HEK293 (cell line): Measurements from ENCODE around the gene ZNF513.
A peak's percentile ranks its signal among the peaks of the same experiment; 100 is the strongest.

Experiments used
- CTCF ChIA-PET: fragments of 350-600 bp; formaldehyde crosslinking; extraction: SDS; loops from one replicate; lab custom pipeline; 2021; ENCODE audit warnings: antibody characterized with exemption; lab: Yijun Ruan, JAX
- POLR2A ChIA-PET: fragments of 300-600 bp; formaldehyde crosslinking; extraction: SDS; loops from one replicate; lab custom pipeline; 2020; ENCODE audit warnings: antibody characterized with exemption, inconsistent platforms; lab: Yijun Ruan, JAX
- H3K27ac ChIP-seq: fragments of 200-500 bp; sonication (Bioruptor generic); 2 replicates; pipeline ENCODE4 v1.5.1; 2014; ENCODE audit warnings: low read depth, low read length, control low read depth, inconsistent platforms; ENCODE audit errors: extremely low read depth
- H3K36me3 ChIP-seq, 2 experiments: fragments of 200-500 bp in 1 of 2; sonication (Bioruptor generic) in 1 of 2; 1 replicate in 1 of 2; 2 replicates in 1 of 2; pipeline ENCODE4 v1.5.1; 2014 to 2017; ENCODE audit warnings: inconsistent platforms in 2 of 2, low read length in 2 of 2; ENCODE audit not compliant: control insufficient read depth in 2 of 2, insufficient read depth in 1 of 2
- H3K4me1 ChIP-seq: fragments of 200-500 bp; sonication (Bioruptor generic); 2 replicates; pipeline ENCODE4 v1.5.1; 2014; ENCODE audit warnings: mild to moderate bottlenecking, low read length, inconsistent platforms; ENCODE audit not compliant: control insufficient read depth, insufficient read depth
- H3K4me3 ChIP-seq: 2 replicates; pipeline ENCODE4 v1.5.1; 2011; ENCODE audit warnings: low read depth, mild to moderate bottlenecking, control low read depth, low read length, moderate library complexity
- H3K9me3 ChIP-seq: fragments of 200-500 bp; sonication (Bioruptor generic); 2 replicates; pipeline ENCODE4 v1.5.1; 2014; ENCODE audit warnings: low read depth, low read length, inconsistent platforms; ENCODE audit not compliant: control insufficient read depth, insufficient read depth
- GLIS1 ChIP-seq: fragments of 450-650 bp; formaldehyde crosslinking; IDR thresholded peaks from 2 replicates; pipeline ENCODE4 v1.5.1; 2016; ENCODE audit warnings: missing biosample characterization, missing genetic modification characterization
- MZF1 ChIP-seq: fragments of 450-650 bp; formaldehyde crosslinking; IDR thresholded peaks from 2 replicates; pipeline ENCODE4 v1.5.1; 2017; ENCODE audit warnings: missing biosample characterization, missing genetic modification characterization, borderline replicate concordance
- SP3 ChIP-seq: fragments of 450-650 bp; formaldehyde crosslinking; IDR thresholded peaks from 2 replicates; pipeline ENCODE4 v1.5.1; 2016; ENCODE audit warnings: missing biosample characterization, missing genetic modification characterization
- ZIC2 ChIP-seq: fragments of 450-650 bp; formaldehyde crosslinking; IDR thresholded peaks from 2 replicates; pipeline ENCODE4 v1.5.1; 2016; ENCODE audit warnings: missing biosample characterization, missing genetic modification characterization
- ZNF112 ChIP-seq: fragments of 450-650 bp; formaldehyde crosslinking; IDR thresholded peaks from 2 replicates; pipeline ENCODE4 v1.5.0; 2017; ENCODE audit warnings: missing biosample characterization, missing genetic modification characterization
- ZNF311 ChIP-seq: fragments of 450-650 bp; formaldehyde crosslinking; IDR thresholded peaks from 2 replicates; pipeline ENCODE4 v1.5.1; 2017; ENCODE audit warnings: missing biosample characterization, missing genetic modification characterization, borderline replicate concordance
- ZNF324 ChIP-seq: fragments of 450-650 bp; formaldehyde crosslinking; IDR thresholded peaks from 2 replicates; pipeline ENCODE4 v1.5.1; 2016; ENCODE audit warnings: missing biosample characterization, missing genetic modification characterization
- ZNF404 ChIP-seq: fragments of 450-650 bp; formaldehyde crosslinking; IDR thresholded peaks from 2 replicates; pipeline ENCODE4 v1.5.1; 2017; ENCODE audit warnings: missing biosample characterization, missing genetic modification characterization
- ZNF510 ChIP-seq: fragments of 450-650 bp; formaldehyde crosslinking; IDR thresholded peaks from 2 replicates; pipeline ENCODE4 v1.5.1; 2018; ENCODE audit warnings: mild to moderate bottlenecking, missing genetic modification characterization, missing biosample characterization; ENCODE audit not compliant: insufficient replicate concordance
- ZNF558 ChIP-seq: fragments of 450-650 bp; formaldehyde crosslinking; IDR thresholded peaks from 2 replicates; pipeline ENCODE4 v1.5.1; 2016; ENCODE audit warnings: missing biosample characterization, missing genetic modification characterization
- ZNF626 ChIP-seq: fragments of 450-650 bp; sonication (Bioruptor Pico); formaldehyde crosslinking; IDR thresholded peaks from 2 replicates; pipeline ENCODE4 v1.5.1; 2018; ENCODE audit warnings: missing biosample characterization, missing genetic modification characterization, inconsistent platforms
- ZNF654 ChIP-seq: fragments of 450-650 bp; formaldehyde crosslinking; IDR thresholded peaks from 2 replicates; pipeline ENCODE4 v1.5.1; 2016; ENCODE audit warnings: low read depth, missing biosample characterization, missing genetic modification characterization
- ZNF658 ChIP-seq: fragments of 450-650 bp; formaldehyde crosslinking; IDR thresholded peaks from 2 replicates; pipeline ENCODE4; 2016; ENCODE audit warnings: missing biosample characterization, missing genetic modification characterization
- ZNF777 ChIP-seq: fragments of 450-650 bp; formaldehyde crosslinking; IDR thresholded peaks from 2 replicates; pipeline ENCODE4 v1.5.1; 2017; ENCODE audit warnings: missing biosample characterization, missing genetic modification characterization, borderline replicate concordance
- ZXDB ChIP-seq: fragments of 450-650 bp; formaldehyde crosslinking; IDR thresholded peaks from 2 replicates; pipeline ENCODE4 v1.5.1; 2016; ENCODE audit warnings: missing biosample characterization, missing genetic modification characterization
- TF ChIP-seq, protein P1 (sequence below): fragments of 450-650 bp; formaldehyde crosslinking; IDR thresholded peaks from 2 replicates; pipeline ENCODE4 v1.5.1; 2016; ENCODE audit warnings: missing biosample characterization, missing genetic modification characterization
- TF ChIP-seq, protein P2 (sequence below): fragments of 450-650 bp; formaldehyde crosslinking; IDR thresholded peaks from 2 replicates; pipeline ENCODE4 v1.5.1; 2016; ENCODE audit warnings: missing biosample characterization, missing genetic modification characterization, borderline replicate concordance
- TF ChIP-seq, protein P3 (sequence below): fragments of 450-650 bp; formaldehyde crosslinking; IDR thresholded peaks from 2 replicates; pipeline ENCODE4 v1.5.1; 2016; ENCODE audit warnings: missing biosample characterization, missing genetic modification characterization
- TF ChIP-seq, protein P4 (sequence below): fragments of 450-650 bp; formaldehyde crosslinking; IDR thresholded peaks from 2 replicates; pipeline ENCODE4 v1.5.1; 2016; ENCODE audit warnings: missing biosample characterization, missing genetic modification characterization
- TF ChIP-seq, protein P5 (sequence below): fragments of 450-650 bp; formaldehyde crosslinking; IDR thresholded peaks from 2 replicates; pipeline ENCODE4 v1.5.1; 2016; ENCODE audit warnings: missing biosample characterization, missing genetic modification characterization

Gene ZNF513

GRCh38 chr2:27381577-27382181 lies 1.1 kb upstream of the ZNF513 start:
- Histone ChIP-seq H3K36me3 (peaks cover 30 to 82% of the 10 kb centered on the region in 2 experiments), H3K27ac (peak overlapping the region; percentile 82; the same call in 1 of the 2 replicates), H3K4me3 (no peak overlapping the region), H3K9me3 (no peaks in the 10 kb centered on the region), H3K4me1 (no peaks in the 10 kb centered on the region; the same call in 1 of the 2 replicates)
- no peak for TF ChIP-seq ZNF777 (tag by site-specific recombination)
- TF ChIP-seq, protein P1, sequence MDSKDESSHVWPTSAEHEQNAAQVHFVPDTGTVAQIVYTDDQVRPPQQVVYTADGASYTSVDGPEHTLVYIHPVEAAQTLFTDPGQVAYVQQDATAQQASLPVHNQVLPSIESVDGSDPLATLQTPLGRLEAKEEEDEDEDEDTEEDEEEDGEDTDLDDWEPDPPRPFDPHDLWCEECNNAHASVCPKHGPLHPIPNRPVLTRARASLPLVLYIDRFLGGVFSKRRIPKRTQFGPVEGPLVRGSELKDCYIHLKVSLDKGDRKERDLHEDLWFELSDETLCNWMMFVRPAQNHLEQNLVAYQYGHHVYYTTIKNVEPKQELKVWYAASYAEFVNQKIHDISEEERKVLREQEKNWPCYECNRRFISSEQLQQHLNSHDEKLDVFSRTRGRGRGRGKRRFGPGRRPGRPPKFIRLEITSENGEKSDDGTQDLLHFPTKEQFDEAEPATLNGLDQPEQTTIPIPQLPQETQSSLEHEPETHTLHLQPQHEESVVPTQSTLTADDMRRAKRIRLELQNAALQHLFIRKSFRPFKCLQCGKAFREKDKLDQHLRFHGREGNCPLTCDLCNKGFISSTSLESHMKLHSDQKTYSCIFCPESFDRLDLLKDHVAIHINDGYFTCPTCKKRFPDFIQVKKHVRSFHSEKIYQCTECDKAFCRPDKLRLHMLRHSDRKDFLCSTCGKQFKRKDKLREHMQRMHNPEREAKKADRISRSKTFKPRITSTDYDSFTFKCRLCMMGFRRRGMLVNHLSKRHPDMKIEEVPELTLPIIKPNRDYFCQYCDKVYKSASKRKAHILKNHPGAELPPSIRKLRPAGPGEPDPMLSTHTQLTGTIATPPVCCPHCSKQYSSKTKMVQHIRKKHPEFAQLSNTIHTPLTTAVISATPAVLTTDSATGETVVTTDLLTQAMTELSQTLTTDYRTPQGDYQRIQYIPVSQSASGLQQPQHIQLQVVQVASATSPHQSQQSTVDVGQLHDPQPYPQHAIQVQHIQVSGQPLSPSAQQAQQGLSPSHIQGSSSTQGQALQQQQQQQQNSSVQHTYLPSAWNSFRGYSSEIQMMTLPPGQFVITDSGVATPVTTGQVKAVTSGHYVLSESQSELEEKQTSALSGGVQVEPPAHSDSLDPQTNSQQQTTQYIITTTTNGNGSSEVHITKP (tag by site-specific recombination) = peak; percentile 43
- CTCF ChIA-PET = no interaction called here
- POLR2A ChIA-PET = interaction anchor here (1.1 to 2.5 kb wide), 3 partner anchors 27 to 302 kb away, joined by 3 to 13 read pairs (median 9); partner anchors contain the start of gene PPM1G

DNA sequence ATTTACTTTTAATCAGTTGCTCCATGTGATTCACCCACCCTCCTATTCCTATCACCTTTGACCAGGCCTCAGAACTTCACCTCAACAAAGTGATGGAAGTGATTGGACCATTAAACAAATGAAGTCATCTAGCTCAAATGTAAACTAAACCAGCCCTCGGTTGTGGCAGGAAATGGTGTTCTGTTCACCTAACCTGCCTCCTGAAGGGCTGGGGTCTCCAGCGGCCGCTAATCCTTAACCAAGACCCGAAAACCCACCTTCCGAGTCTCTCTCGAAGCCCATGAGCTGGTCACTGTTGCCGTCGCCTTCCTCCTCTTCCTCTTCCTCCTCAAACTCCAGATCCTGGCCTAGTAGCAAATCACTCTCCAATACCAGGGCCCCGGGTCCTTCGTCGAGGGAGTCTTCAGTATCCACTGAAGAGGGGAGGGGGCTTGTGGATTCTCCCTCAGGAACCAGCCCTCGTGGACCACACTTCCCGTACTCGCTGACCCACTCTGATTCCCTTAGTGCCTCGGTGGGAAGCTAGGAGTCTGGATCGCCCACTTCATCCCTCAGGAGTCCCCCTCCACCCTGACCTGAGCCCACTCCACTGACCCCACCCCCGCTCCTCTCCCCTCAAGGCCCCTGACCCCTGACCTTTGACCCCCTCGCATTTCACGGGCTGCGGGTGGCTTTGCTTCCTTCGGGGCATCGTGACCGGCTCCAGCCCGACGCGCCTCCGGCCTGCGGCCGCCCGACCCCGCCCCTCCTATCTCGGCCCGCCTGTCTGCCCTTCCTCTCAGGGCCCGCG lies 503 bp downstream of the ZNF513 start:
- peaks cover 22 to 84% of the 10 kb centered on the region in 2 experiments for H3K36me3 ChIP-seq
- no peaks in the 10 kb centered on the region for H3K9me3 ChIP-seq
- no peaks in the 10 kb centered on the region; the same call in 1 of the 2 replicates for H3K4me1 ChIP-seq
- ChIA-PET CTCF (interaction anchor here (0.8 to 1.4 kb wide), 4 partner anchors 9 to 303 kb away, joined by 3 to 7 read pairs (median 3); partner anchors contain the start of gene SNX17), POLR2A (interaction anchor here (1.0 to 2.9 kb wide), 9 partner anchors 9 to 62 kb away, joined by 3 to 19 read pairs (median 9); partner anchors contain the start of genes EIF2B4, GTF3C2, MPV17 and NRBP1)
- H3K4me3 ChIP-seq = peak overlapping the region; percentile 72
- H3K27ac ChIP-seq = peak overlapping the region; percentile 82
- TF ChIP-seq ZIC2 (tag by site-specific recombination) = no peak
- no peak for TF ChIP-seq ZNF311 (tag by site-specific recombination)
- TF ChIP-seq ZNF324 (tag by site-specific recombination) = no peak
- TF ChIP-seq MZF1 (tag by site-specific recombination) = no peak
- no peak for TF ChIP-seq ZNF112 (tag by site-specific recombination)
- no peak for TF ChIP-seq ZNF658
- no peak for TF ChIP-seq GLIS1 (tag by site-specific recombination)
- TF ChIP-seq, protein P2, sequence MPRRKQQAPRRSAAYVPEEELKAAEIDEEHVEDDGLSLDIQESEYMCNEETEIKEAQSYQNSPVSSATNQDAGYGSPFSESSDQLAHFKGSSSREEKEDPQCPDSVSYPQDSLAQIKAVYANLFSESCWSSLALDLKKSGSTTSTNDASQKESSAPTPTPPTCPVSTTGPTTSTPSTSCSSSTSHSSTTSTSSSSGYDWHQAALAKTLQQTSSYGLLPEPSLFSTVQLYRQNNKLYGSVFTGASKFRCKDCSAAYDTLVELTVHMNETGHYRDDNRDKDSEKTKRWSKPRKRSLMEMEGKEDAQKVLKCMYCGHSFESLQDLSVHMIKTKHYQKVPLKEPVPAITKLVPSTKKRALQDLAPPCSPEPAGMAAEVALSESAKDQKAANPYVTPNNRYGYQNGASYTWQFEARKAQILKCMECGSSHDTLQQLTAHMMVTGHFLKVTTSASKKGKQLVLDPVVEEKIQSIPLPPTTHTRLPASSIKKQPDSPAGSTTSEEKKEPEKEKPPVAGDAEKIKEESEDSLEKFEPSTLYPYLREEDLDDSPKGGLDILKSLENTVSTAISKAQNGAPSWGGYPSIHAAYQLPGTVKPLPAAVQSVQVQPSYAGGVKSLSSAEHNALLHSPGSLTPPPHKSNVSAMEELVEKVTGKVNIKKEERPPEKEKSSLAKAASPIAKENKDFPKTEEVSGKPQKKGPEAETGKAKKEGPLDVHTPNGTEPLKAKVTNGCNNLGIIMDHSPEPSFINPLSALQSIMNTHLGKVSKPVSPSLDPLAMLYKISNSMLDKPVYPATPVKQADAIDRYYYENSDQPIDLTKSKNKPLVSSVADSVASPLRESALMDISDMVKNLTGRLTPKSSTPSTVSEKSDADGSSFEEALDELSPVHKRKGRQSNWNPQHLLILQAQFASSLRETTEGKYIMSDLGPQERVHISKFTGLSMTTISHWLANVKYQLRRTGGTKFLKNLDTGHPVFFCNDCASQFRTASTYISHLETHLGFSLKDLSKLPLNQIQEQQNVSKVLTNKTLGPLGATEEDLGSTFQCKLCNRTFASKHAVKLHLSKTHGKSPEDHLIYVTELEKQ (tag by site-specific recombination) = no peak
- TF ChIP-seq, protein P3, sequence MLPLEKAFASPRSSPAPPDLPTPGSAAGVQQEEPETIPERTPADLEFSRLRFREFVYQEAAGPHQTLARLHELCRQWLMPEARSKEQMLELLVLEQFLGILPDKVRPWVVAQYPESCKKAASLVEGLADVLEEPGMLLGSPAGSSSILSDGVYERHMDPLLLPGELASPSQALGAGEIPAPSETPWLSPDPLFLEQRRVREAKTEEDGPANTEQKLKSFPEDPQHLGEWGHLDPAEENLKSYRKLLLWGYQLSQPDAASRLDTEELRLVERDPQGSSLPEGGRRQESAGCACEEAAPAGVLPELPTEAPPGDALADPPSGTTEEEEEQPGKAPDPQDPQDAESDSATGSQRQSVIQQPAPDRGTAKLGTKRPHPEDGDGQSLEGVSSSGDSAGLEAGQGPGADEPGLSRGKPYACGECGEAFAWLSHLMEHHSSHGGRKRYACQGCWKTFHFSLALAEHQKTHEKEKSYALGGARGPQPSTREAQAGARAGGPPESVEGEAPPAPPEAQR (tag by site-specific recombination) = no peak
- TF ChIP-seq ZNF654 (tag by site-specific recombination) = no peak
- no peak for TF ChIP-seq ZNF404
- TF ChIP-seq SP3 (tag by site-specific recombination) = peak; percentile 53
- TF ChIP-seq, protein P4, sequence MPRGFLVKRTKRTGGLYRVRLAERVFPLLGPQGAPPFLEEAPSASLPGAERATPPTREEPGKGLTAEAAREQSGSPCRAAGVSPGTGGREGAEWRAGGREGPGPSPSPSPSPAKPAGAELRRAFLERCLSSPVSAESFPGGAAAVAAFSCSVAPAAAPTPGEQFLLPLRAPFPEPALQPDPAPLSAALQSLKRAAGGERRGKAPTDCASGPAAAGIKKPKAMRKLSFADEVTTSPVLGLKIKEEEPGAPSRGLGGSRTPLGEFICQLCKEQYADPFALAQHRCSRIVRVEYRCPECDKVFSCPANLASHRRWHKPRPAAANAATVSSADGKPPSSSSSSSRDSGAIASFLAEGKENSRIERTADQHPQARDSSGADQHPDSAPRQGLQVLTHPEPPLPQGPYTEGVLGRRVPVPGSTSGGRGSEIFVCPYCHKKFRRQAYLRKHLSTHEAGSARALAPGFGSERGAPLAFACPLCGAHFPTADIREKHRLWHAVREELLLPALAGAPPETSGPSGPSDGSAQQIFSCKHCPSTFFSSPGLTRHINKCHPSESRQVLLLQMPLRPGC = no peak
- TF ChIP-seq ZNF558 (tag by site-specific recombination) = no peak
- TF ChIP-seq, protein P5, sequence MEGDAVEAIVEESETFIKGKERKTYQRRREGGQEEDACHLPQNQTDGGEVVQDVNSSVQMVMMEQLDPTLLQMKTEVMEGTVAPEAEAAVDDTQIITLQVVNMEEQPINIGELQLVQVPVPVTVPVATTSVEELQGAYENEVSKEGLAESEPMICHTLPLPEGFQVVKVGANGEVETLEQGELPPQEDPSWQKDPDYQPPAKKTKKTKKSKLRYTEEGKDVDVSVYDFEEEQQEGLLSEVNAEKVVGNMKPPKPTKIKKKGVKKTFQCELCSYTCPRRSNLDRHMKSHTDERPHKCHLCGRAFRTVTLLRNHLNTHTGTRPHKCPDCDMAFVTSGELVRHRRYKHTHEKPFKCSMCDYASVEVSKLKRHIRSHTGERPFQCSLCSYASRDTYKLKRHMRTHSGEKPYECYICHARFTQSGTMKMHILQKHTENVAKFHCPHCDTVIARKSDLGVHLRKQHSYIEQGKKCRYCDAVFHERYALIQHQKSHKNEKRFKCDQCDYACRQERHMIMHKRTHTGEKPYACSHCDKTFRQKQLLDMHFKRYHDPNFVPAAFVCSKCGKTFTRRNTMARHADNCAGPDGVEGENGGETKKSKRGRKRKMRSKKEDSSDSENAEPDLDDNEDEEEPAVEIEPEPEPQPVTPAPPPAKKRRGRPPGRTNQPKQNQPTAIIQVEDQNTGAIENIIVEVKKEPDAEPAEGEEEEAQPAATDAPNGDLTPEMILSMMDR (tag by site-specific recombination) = no peak
- no peak for TF ChIP-seq ZNF510 (tag by site-specific recombination)
- TF ChIP-seq ZNF626 = no peak
- TF ChIP-seq ZXDB (tag by site-specific recombination) = no peak; the same call in 1 of the 2 replicates
